Left cardiac atrium (tissue), 4 donors: ENCODE results near the gene CCDC150. TPM values are rescaled to one million over a fixed set of nuclear protein-coding genes. Genes with fewer than 3 reads are reported as not detected.

Source experiments
- ATAC-seq, 2 donors: fragments of 200-7000 bp; cut with Tn5 transposase; one replicate each; pipeline ENCODE4 v1.9.1; 2020; ENCODE audit warnings: mild to moderate bottlenecking in 2 of 2, moderate library complexity in 2 of 2
- DNase-seq: peaks from one replicate; pipeline ENCODE4 v3.0.0-alpha.2; 2020
- intact Hi-C, 2 donors: fragments of 100-400 bp; cut with DNase I; formaldehyde crosslinking; loops; one replicate each; pipeline versions ENCODE4 v1.14.1 to v1.15.1; 2022 to 2023
- total RNA-seq, 2 donors: library from RNA; stranded (reverse); fragmentation: NEBNext Ultra II Directional; extraction: Animal tissue kit (Norgen Biotek cat#: 25700); gene quantifications; one replicate each; pipeline ENCODE4 v1.2.1, GENCODE V29; 2021
- donor health status: DM: no; HTN: yes; CAD: no.
- donor health status: DM: no; HTN: yes; CAD: no; lungs with severe emphysema.
- donor health status: DM: yes; HTN: yes; CAD: no.
- donor health status: Dilated cardiomyopathy.

The CCDC150 gene
- total RNA-seq, 2 donors from 2014 or later = 1.5 to 2.5 TPM

- DNase-seq (no peak), ATAC-seq (no peak)
- intact Hi-C loops = no loop called here
These were observed 106.2 kb downstream of the CCDC150 start for GRCh38 chr2:196745711-196746110.

- intact Hi-C loops = no loop called here
- ATAC-seq = no peak
- DNase-seq = no peak
These were observed 107.9 kb downstream of the CCDC150 start for GRCh38 chr2:196747400-196747799.

GRCh38 chr2:196748123-196748522 lies 108.6 kb downstream of the CCDC150 start:
- DNase-seq = no peak
- intact Hi-C loops = no loop called here
- ATAC-seq = no peak

GRCh38 chr2:196750291-196750923 lies 110.9 kb downstream of the CCDC150 start:
- DNase-seq (no peak), ATAC-seq (no peak)
- intact Hi-C loops = loop anchor here (10.0 kb wide), 2 partner anchors 286 to 676 kb away; no protein-coding TSS in a partner anchor

GRCh38 chr2:196750977-196751631 lies 111.6 kb downstream of the CCDC150 start:
- DNase-seq = peak; percentile 55
- ATAC-seq = peak; percentile 68
- intact Hi-C loops = loop anchor here (10.0 kb wide), 2 partner anchors 286 to 676 kb away; no protein-coding TSS in a partner anchor

- DNase-seq (no peak), ATAC-seq (no peak)
- intact Hi-C loops = loop anchor here (5.0 to 10.0 kb wide), 3 partner anchors 294 to 684 kb away; no protein-coding TSS in a partner anchor
These were observed 119.2 kb downstream of the CCDC150 start for GRCh38 chr2:196758474-196759377.

- ATAC-seq = peak; percentile 33 to 34
- DNase-seq = no peak
- intact Hi-C loops = loop anchor here (5.0 to 10.0 kb wide), 3 partner anchors 295 to 685 kb away; no protein-coding TSS in a partner anchor
These were observed 119.8 kb downstream of the CCDC150 start for GRCh38 chr2:196759378-196759706.

GRCh38 chr2:196767101-196767500 lies 127.6 kb downstream of the CCDC150 start:
- DNase-seq (no peak), ATAC-seq (no peak)
- intact Hi-C loops = no loop called here

Other genes with a start within 250 kb of the CCDC150 start
- gene HECW2, start 46.2 kb upstream of the CCDC150 start, total RNA-seq = 10 to 100 TPM; 17.7 to 21.2 TPM
- 10 to 100 TPM; 21.4 to 23.6 TPM for gene GTF3C3, start 160.0 kb downstream of the CCDC150 start, total RNA-seq
- under 1 TPM in 1 of 2 donors, not detected in 1; 0.18 TPM for gene C2orf66, start 169.6 kb downstream of the CCDC150 start, total RNA-seq